GM13977 (cell line): ENCODE results near the gene SLC25A41.

Source experiments
- DNase-seq: peaks from one replicate; pipeline ENCODE4 v3.0.0; 2012; ENCODE audit warnings: low spot score
- in situ Hi-C: fragments of 300-500 bp; cut with MboI; formaldehyde crosslinking; loops from one replicate; pipeline ENCODE4 v1.12.0; 2022; ENCODE audit warnings: low sequenced_read_pairs, low pct_unique_long_range_greater_than_20kb, mixed read lengths, inconsistent platforms; ENCODE audit not compliant: unreplicated experiment
- TF ChIP-seq, protein P1 (sequence below): IDR thresholded peaks from 2 replicates; pipeline ENCODE4 v1.5.1; 2012; ENCODE audit warnings: mild to moderate bottlenecking, control low read depth; ENCODE audit not compliant: insufficient read depth; ENCODE audit errors: extremely low read depth, missing control alignments

Gene SLC25A41

DNA sequence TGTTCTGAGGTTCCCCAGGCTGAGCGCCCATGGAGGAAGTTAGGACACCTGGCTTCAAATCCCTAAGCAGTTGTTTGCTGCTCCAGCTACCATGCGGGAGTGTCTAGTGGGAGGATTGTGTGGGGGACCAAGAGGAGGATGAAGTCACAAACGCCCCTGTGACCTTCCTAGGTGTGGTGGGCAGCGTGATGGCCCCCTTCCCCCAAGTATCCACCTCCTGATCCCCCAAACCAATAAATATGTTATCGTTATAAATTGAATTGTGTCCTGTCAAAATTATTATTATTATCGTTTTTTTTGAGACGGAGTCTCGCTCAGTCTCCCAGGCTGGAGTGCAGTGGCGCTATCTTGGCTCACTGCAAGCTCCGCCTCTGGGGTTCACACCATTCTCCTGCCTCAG, at the start of gene SLC25A41:
SLC25A41 (minus strand) TSS at position 101 of the 400 bp plus-strand sequence; CDS start at position 31, 70 bp downstream.
- in situ Hi-C loops = no loop called here
- DNase-seq = no peak
- TF ChIP-seq, protein P1, sequence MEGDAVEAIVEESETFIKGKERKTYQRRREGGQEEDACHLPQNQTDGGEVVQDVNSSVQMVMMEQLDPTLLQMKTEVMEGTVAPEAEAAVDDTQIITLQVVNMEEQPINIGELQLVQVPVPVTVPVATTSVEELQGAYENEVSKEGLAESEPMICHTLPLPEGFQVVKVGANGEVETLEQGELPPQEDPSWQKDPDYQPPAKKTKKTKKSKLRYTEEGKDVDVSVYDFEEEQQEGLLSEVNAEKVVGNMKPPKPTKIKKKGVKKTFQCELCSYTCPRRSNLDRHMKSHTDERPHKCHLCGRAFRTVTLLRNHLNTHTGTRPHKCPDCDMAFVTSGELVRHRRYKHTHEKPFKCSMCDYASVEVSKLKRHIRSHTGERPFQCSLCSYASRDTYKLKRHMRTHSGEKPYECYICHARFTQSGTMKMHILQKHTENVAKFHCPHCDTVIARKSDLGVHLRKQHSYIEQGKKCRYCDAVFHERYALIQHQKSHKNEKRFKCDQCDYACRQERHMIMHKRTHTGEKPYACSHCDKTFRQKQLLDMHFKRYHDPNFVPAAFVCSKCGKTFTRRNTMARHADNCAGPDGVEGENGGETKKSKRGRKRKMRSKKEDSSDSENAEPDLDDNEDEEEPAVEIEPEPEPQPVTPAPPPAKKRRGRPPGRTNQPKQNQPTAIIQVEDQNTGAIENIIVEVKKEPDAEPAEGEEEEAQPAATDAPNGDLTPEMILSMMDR = no peak

DNA sequence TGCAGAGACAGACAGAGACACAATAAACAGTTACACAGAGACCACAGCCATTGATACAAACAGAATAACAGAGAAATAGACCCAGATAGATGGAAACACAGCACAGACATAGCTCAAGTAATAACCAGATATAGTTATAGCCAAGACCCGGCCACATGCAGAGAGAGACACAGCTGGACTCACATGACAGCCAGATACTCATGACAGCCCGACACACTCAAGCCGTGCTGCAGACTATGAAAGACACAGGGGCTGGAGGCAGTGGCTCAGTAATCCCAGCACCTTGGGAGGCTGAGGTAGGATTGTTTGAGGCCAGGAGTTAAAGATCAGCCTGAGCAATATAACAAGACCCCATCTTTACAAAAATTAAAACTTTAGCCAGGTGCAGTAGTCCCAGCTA, 49.7 kb upstream of the SLC25A41 start:
- TF ChIP-seq, protein P1 = no peak
- no peak for DNase-seq
- in situ Hi-C loops = no loop called here

DNA sequence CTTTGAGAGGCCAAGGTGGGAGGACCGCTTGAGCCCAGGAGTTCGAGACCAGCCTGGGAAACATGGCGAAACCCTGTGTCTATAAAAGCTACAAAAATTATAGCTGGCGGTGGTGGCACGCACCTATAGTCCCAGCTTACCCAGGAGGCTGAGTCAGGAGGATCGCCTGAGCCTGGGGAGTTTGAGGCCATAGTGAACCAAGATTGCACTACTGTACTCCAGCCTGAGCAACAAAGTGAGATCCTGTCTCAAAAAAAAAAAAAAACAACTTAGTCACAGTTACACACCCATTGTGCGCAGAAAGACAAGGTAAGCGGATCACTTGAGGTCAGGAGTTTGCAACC, 48.8 kb upstream of the SLC25A41 start:
- in situ Hi-C loops = no loop called here
- DNase-seq = no peak

DNA sequence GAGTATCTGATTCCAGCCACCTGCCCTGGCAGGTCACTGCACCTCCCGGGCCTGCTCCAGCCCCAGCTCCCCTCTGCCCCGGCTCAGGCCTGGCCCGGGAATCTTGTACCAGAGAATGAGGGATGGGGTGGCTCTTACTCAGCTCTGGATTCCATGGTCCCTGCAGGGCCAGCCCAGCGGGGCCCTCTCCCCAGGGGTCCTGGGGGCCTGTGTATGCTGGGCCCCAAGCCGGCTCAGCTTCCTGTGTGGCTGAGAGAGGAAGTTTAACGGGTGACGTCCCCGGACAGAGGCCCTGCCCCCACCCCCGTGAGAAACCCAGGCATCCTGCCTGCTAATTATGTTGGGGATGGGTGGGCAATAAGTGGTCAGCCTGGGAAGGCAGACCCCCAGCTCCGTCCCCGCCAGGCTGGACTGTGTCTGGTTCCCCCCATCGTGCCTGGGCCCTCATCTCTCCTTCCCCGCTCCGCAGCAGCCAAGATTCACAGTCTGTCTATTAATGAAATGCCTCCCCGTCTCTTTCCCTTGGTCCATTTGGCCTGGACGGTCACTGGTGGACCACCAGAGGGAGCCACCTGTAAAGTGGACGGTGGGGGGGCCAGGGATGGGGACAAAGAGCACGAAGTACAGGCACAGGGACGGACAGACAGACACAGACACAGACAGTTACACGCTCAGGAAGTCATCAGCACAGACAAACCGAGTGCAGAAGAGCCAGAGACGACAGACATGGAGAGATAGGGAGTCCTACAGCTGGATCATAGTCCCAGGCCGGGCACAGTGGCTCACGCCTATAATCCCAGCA, 48.2 kb upstream of the SLC25A41 start, which contains the start of gene DENND1C:
DENND1C (minus strand) TSS at position 247 of the 802 bp plus-strand sequence; CDS start at position 155, 92 bp downstream.
- in situ Hi-C loops = no loop called here

More for the DNA sequence above, 48.8 kb upstream of the SLC25A41 start:
- TF ChIP-seq, protein P1 = no peak

DNA sequence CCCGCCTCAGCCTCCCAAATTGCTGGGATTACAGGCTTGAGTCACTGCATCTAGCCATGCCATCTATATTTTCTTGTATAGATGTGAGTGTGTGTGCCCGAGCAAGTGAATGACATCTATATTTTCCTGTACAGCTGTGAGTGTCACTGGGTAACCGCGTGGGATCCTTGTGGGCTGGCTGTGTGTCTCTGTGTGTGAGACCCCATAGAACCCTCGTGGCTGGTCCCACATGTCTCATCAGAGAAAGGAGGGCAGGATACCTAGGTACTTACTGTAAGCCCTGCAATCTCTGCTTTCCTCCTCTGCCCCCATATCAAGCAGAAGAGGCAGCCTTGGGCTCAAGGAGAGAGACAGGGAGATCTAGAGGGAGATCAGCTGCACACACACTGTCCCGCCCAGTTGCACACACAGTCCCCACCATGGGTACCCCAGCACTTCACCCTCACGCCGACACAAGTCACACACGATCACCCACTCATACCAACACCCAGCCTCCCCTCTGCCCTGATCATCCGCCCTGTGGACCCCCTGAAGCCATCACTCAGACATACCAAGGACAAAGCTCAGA, 47.4 kb upstream of the SLC25A41 start:
- peak; percentile 35 for DNase-seq
- TF ChIP-seq, protein P1 = no peak
- in situ Hi-C loops = no loop called here

More for the DNA sequence above, 48.2 kb upstream of the SLC25A41 start, which contains the start of gene DENND1C:
- peak; percentile 78 for DNase-seq
- TF ChIP-seq, protein P1 = peak; percentile 72

DNA sequence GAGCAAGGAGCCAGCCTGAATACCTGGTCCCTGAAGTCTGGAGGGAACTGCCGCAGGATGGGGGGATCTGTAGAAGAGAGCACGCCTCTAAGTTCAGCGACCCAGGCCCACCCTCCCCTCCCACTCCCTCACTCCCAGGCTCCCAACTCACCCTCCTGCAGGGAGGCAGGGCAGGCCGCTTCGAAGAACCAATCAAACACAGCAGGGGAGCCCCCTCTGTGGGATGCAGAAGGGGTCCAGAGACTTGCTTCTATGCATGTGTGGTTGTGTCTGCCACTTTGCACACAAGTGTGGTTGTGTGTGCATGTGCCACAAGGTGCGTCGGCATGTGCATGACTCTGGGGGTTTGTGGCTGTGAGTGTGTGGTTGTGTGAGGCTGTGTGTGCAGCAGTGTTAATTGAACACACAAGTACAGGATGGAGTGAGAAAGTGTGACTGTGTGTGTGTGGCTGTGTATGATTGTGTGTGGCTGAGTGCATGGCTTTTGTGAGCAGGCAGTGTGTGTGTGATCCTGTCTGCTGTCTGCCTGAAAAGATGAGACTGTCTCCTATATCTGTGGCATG, 46.4 kb upstream of the SLC25A41 start:
- TF ChIP-seq, protein P1 = no peak
- in situ Hi-C loops = no loop called here
- DNase-seq = peak; percentile 9
